HFF-Myc (cell line): Measurements from ENCODE around the gene EXOC5.

ENCODE experiments used
- DNase-seq: peaks from one replicate; pipeline ENCODE4 v3.0.0-alpha.2; 2011; ENCODE audit warnings: low read depth; ENCODE audit errors: extremely low read depth
- H3K4me3 ChIP-seq: replicated peaks from 2 replicates; pipeline ENCODE4 v1.5.1; 2011; ENCODE audit warnings: low read depth, mild to moderate bottlenecking, control low read depth, low read length
- CTCF ChIP-seq: IDR thresholded peaks from 2 replicates; pipeline ENCODE4 v1.5.1; 2012; ENCODE audit warnings: mild to moderate bottlenecking, low read depth, low read length, control low read depth; ENCODE audit errors: missing control alignments

EXOC5 gene

DNA sequence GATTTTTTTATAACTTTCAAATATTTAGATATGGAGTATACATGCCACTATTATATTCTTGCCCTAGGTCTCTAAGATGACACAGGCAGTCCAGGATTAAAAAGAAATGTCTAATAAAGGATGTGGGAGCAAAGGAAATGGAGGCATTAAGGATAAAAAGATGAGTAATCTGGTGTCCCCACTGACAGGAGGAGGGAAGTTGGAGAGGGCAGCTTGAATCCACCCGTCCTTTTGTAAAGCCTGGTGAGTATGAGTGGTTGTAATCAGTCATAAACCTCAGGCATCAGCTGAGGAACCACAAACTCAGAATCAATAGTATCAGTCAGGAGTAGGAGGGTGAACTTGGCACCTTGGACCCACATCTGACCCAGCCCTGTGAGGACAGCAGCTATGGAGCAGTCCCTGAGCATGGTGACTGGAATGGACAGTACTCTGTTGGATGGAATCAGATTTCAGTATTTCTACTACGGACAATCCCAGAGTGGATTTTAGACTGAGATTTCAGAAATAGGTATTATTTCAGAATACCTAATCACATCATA, 100.5 kb downstream of the EXOC5 start:
- no peak for TF ChIP-seq CTCF
- no peak overlapping the region for H3K4me3 ChIP-seq
- DNase-seq: no peak

DNA sequence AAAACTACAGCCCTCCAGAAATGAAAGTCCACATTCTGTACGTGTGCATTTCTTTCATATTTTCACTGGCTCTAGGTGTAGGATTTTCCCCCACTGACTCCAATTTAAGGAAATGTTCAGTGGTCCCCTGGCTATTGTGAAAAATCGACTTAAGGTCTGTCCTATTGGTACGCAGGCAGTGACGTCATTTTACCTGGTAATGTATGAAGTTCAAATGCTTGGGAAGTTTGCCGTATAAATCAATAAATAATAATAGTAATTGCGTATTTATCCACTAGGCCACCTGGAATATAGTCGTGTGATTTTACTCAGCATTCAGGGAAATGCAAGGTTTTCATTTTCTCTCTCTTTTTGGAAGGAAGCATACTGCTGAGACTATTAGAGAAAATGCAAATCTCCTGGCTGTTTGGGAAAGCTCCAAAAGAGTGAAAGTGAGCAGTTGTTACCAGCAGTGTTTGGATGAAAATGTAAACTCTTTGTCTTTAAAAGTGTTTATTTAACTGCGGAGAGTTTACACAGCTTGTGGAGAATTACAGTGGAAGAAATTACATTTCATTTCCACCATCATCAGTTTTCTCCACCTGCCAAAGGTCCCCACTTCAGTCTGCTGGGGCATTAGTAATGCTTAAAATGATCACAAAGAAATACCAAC, 107.0 kb downstream of the EXOC5 start:
- no peak for TF ChIP-seq CTCF
- H3K4me3 ChIP-seq: no peak overlapping the region
- no peak for DNase-seq

- no peak for DNase-seq
- H3K4me3 ChIP-seq: no peak overlapping the region
- no peak for TF ChIP-seq CTCF
These were observed 108.4 kb downstream of the EXOC5 start for GRCh38 chr14:57160333-57160732.

DNA sequence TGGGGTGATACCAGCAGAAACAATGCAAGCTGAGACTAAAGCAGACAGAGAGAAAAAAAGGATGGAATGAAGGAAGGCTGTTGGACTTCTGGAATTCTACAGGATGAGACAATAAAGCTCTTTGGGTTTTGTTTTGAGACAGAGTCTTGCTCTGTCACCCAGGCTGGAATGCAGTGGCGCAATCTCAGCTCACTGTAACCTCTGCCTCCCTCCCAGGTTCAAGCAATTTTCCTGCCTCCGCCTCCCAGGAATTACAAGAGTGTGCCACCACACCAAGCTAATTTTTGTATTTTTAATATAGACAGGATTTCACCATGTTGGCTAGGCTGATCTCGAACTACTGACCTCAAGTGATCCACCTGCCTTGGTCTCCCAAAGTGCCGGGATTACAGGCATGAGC, 115.4 kb downstream of the EXOC5 start:
- no peak for DNase-seq
- TF ChIP-seq CTCF: no peak
- no peak overlapping the region for H3K4me3 ChIP-seq
